A172 (cell line): ENCODE data around the gene TIGD7. TPM values are rescaled to one million over a fixed set of nuclear protein-coding genes. Genes with fewer than 3 reads are reported as not detected.

Experiments
- DNase-seq: peaks from one replicate; pipeline ENCODE4 v3.0.0-alpha.2; 2015; ENCODE audit warnings: low spot score
- total RNA-seq: library from RNA; depleted of rRNA; stranded (reverse); fragments of >200 nt; shearing (Covaris generic); gene quantifications from 2 replicates; pipeline ENCODE4 v1.2.3, GENCODE V29; 2014; rRNA removed

The TIGD7 gene
- total RNA-seq: 7.0 and 11.0 TPM in 2 replicates

- DNase-seq: peak; percentile 87
Observed at GRCh38 chr16:3305109-3306068, at the start of gene TIGD7, which contains the start of gene ZNF75A. Gene TIGD7, minus strand, starts transcription at chr16:3305430. Its CDS starts 4,816 bp downstream, at chr16:3300614. Gene ZNF75A, plus strand, starts transcription at chr16:3305497. Its CDS starts 2,932 bp downstream, at chr16:3308429.

DNA sequence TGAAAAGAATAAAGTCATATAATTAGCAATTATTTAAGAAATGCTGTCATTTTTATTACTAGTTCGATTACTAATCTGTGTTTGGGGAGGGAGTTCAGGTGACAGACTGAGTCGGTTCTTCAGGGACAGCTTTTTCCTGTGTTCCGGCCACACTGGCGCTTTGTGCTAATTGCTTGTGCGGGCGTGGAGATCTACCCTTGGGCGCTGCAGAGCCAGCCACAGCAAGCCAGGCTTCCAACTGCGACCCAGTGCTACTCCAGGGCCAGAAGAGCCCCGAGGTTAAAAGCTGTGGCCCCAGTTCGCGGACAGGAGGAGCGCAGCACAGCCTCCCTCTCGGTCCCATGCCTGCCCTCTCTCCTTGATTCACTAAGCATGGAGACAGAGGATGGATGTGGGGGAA, 43.9 kb upstream of the TIGD7 start:
- no peak for DNase-seq

GRCh38 chr16:3348547-3349167, 43.4 kb upstream of the TIGD7 start:
- no peak for DNase-seq

- DNase-seq: no peak
Observed at GRCh38 chr16:3347586-3347985, 42.4 kb upstream of the TIGD7 start.

GRCh38 chr16:3346041-3346440, 40.8 kb upstream of the TIGD7 start:
- DNase-seq: no peak

DNA sequence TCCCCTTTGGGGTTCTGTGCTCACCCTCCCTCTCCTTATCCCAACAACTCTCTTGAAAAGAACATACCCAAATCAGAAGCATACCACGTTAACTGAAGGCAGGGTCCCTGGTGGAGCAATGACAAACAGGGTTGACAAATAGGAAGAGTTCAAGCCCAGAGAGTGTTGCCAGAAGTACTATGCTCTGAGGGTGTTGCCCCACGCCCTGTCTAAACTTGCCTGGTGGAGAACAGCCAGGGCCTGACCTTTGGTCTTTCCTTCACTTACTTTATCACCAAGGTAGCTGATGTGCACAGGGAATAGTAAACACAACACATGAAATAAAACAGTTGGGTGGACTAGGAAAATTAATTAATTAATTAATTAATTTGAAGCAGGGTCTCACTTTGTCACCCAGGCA, 23.4 kb upstream of the TIGD7 start:
- DNase-seq: no peak

DNA sequence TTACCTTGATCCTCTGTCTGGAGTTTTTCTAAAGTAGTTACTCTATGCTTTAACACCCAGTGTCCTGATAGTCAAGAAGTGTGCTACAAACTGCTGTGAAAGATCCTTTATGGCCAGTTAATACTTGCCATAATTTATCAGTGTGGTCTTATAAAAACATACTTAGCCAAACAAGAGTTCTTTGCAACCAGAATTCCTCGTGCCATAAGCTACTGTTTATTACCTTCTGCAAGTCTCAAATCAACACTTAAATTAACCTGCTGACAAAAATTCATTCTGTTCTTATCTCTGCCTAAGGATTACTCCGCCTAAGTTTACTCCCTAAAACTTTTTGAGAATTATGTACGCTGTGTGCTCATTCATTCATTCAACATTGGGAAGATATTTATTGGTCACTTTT, 22.9 kb upstream of the TIGD7 start:
- DNase-seq: no peak

GRCh38 chr16:3327514-3327913, 22.3 kb upstream of the TIGD7 start:
- DNase-seq: no peak

DNA sequence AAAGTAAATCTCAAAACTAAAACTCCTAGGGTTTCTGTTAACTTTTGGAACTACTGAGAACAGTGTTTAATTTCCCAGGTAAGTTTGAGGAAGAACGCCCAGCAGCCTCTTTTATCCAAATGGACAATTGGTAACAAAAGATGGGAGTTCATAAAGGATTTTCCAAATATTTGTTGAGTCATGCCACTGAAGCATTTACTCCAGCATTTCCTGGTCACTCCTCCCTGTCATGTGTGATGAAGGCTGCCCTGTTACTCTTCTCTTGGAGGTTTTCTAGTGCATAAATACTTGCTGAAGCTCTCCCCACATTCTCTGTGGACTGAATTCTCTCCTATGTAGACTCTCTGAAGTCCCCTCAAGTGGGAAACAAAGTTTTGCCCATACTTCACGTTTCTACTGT, 16.6 kb upstream of the TIGD7 start:
- peak; percentile 44 for DNase-seq

GRCh38 chr16:3317315-3317999, 12.2 kb upstream of the TIGD7 start:
- DNase-seq: no peak

DNA sequence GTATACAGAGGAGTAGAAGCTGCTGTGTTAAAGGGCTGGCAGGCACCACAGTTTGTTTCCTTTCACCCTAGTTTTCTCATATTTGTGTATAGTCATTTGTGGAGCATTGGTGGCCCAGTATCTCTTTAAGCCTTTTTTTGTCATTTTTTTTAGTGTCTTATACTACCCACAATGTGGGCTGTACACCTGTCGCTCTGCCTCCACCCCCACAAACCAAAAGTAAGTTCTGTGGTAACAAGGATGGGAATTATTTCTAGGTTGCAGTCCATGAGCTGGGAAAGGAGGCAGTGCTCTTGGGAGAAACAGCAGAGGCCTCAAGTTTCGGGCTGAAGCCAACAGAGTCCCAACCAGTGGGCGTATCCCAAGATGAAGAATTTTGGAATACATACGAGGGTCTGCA, 6.3 kb upstream of the TIGD7 start:
- no peak for DNase-seq

DNA sequence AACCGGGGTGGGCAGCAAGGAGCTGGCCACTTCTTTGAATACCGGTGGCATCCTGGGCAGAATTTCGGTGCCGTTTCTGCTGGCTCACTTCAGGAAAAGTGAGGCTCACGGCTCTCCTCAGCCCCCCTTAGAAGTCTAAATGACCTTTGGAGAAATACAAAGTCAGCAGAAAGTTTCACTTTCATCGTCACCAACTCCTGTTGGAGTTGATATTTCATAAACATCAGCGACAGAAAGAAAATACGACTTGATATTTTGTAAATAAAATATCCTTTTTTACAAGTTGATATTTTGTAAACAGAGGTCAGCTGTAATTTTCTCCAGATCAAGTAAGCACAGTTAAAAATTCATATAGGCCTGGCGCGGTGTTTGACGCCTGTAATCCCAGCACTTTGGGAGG, 848 bp upstream of the TIGD7 start:
- no peak for DNase-seq

DNA sequence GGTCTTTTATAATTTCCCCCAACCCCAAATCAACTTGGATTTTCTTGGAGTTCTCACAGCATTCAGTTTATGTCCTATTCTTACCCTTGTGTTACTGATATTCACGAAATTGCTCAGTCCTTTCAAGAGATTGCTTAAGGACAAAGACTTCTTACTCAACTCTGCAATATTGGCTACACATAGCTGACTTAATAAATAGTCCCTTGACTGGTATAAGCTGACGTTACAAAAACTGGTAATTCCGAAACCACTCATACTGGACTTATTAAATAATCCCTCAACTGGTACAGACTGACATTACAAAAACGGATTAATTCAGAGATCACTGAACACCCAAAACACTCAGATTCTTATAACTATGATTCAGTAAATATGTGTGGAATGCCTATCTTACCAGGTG, 860 bp downstream of the TIGD7 start:
- DNase-seq: no peak

GRCh38 chr16:3295783-3296182, 9.4 kb downstream of the TIGD7 start:
- no peak for DNase-seq

DNA sequence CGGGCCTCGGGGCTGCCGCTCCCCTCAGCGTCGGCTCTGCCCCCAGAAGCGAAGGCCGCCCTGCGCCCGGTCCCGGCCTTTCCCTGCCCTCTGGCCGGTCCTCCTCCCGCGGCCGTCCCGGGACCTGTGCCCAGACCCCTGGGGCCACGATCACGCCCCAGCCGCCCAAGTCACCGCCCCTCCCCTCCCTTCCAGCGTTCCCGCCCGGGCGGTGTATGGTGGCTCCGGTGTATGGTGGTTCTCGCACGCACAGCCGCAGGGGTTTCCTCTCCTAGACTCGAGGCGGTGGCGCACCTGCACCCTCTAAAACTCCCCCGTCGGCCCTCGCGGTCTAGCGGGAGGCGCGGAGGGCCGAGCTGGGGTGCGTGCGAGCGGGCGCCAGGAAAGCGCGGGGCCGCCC, 10.0 kb downstream of the TIGD7 start:
- DNase-seq: no peak

GRCh38 chr16:3292604-3293003, 12.6 kb downstream of the TIGD7 start:
- DNase-seq: no peak

DNA sequence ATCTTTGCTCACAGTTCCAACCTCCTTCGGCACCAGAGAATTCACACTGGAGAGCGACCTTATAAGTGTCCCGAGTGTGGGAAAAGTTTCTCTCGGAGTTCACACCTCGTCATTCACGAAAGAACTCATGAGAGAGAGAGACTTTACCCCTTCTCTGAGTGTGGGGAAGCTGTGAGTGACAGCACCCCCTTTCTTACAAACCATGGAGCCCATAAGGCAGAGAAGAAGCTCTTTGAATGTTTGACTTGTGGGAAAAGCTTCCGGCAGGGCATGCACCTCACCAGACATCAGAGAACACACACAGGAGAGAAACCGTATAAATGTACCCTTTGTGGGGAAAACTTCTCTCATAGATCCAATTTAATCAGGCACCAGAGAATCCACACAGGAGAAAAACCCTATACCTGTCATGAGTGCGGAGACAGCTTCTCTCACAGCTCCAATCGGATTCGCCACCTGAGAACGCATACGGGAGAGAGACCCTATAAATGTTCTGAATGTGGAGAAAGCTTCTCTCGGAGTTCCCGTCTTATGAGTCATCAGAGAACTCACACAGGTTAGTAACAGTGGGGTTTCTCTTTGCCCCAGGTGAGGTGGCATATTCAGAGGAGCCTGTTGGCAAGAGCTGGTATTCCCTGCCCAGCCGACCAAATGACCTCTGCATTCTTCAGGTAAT, 15.1 kb downstream of the TIGD7 start:
- DNase-seq: no peak

DNA sequence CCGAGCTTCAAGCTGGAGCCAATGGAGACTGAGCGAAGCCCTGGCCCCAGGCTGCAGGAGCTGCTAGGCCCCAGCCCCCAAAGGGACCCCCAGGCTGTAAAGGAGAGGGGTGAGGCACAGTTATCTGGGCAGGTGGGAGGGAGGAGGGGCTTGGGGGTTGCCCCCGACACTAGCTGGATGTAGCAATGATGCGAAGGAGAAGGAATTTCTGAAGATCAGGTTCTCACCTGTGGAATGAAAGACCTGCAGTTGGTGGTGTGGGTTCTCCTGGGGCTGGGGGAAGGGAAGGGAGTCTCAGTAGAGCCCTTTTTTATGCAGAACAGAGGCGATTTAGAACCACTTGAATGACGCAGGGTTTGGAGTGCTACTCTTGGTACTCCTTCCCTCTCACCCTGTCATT, 20.1 kb downstream of the TIGD7 start:
- DNase-seq: no peak

DNA sequence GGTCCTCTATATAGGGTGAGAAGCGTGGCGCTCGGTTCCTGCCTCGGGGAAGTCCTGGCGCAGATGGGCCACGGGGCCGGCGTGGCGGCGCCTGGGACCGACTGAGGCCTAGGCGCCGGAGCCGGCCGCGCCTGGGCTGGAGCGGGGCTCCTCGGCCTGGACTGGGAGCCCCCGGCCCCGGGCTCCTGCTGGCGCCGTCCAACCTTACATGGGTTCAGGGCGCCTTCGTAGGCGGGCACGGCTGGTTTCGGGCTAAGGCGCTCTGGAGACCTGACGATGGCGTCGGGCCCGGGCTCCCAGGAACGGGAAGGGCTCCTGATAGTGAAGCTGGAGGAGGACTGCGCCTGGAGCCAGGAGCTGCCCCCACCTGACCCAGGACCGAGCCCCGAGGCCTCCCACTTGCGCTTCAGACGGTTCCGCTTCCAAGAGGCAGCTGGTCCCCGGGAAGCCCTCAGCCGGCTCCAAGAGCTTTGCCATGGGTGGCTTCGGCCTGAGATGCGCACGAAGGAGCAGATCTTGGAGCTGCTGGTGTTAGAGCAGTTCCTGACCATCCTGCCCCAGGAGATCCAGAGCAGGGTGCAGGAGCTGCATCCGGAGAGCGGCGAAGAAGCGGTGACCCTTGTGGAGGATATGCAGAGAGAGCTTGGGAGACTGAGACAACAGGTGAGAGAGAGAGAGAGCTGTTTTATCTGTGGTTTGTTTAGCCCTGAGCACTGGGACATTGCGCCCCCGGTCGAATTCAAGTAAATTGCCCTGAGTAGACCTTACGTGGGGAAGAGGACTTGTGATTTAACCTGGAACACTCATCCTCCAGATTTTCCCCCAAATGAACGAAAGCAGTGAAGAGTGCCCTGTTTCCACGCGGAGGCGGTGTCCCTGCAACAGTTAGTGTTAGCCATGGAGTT, 21.4 kb downstream of the TIGD7 start:
- no peak for DNase-seq

GRCh38 chr16:3282730-3283542, 22.3 kb downstream of the TIGD7 start, which contains the start of gene ZNF263:
Gene ZNF263, plus strand, starts transcription at chr16:3283491. Its CDS starts 328 bp downstream, at chr16:3283819.
- peak; percentile 99 for DNase-seq
